Activated CD4-positive, alpha-beta T cell treated with anti-CD3 and anti-CD28 coated beads for 48 hours (primary cell): ENCODE data around the gene DNAJC7.
A peak's percentile ranks its signal among the peaks of the same experiment; 100 is the strongest.
"Not testable (repeated sequence)": the region's sequence is repeated elsewhere in the genome, so short reads cannot be mapped to it uniquely, and the experiment has no call there.

ENCODE experiments used
- DNase-seq: peaks from one replicate; pipeline ENCODE4 v3.0.0-alpha.2; 2020

Gene DNAJC7

GRCh38 chr17:42040818-42041217 lies 23.6 kb upstream of the DNAJC7 start:
- no peak for DNase-seq

- DNase-seq: no peak
Observed at GRCh38 chr17:42039794-42040763, 22.8 kb upstream of the DNAJC7 start.

DNA sequence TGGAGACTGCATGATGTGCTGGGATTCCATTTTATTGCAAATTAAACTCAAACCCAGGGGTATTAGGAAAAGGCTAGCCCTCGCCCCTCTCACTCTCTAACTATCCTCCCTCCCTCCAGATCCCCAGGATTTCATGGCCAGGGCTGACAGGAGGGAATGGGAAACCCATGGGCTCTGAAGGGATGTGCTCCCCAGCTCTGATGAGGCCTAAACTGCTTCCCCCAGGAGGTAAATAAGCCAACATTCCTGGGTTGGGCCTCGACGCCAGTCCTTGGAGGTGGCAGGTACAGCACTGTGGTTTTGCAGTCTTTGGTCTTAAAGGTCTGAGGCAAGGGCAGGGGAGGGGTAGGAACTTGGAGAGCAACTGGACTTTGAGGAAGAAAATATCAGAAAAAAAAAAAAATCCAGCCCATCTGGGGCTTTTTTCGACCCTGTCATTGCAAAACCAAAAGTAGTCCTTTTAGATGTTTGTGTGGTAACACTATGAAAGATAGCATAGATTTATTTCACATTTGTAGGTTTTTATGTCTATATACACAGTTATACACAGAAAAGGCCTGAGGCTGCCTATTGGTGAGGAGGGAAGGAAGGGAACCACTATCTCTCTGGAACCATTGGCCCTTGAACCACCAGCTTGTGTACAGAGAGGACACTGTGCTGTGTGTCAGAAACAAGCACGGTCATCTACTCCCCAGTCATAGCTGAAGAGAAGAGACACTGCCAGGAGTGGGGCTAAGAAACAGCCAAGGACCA lies 21.2 kb upstream of the DNAJC7 start:
- DNase-seq: no peak

DNA sequence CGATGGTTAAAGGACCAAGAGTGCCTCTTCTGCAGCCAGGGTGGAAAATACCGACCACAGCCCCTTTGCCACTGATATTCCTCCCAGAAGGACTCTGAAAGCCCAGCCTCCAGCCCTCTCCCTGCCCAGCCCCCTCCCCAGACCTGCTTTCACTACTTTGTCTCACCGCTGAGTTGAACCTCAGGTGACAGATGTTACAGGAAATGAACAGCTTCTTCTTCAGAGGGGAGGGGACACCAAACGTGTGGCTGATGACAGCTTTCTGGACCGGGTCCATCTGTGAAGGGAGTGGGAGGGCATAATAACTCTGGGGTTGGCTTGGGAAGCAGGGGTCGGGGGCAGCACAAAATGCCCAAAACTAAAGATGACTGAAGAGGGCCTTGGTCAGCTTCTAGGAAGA lies 16.8 kb upstream of the DNAJC7 start:
- DNase-seq: no peak

DNA sequence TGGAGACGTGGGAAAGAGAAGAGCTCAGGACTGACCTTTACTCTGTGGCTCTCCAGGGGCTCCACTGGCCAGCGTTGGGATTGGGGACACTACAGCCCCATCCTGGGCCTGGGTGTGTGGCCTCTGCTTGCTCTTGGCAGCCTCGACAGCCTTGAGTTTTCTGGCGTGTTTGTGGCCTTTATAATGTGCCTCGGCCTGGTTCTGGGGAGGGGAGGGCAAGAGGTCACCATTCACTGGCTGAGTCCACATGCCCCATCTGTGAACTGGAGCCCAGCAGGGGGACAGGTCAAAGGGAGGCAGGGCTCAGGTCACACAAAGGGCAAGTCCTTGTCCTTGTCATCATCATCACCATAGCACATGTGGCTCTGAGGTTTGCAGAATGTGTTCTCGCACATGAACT lies 14.3 kb upstream of the DNAJC7 start:
- DNase-seq: no peak

DNA sequence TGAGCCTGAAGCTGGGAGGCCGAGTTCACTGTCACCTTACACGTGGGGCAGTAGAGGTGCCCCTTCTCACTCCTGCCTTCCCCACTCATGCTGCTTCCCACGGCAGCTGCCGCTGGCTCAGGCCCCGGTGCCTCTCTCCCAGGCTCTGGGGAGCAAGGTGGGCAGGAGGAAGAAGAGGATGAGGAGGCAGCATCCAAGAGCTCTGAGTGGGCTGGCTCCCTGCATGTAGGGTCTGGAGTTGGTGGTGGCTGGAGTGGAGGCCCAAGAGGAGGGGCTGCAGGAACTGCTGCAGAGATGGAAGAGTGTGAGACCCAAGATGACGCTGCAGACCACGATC lies 11.5 kb upstream of the DNAJC7 start:
- DNase-seq: no peak

GRCh38 chr17:42027961-42028790 lies 10.9 kb upstream of the DNAJC7 start:
- no peak for DNase-seq

GRCh38 chr17:42027590-42027889 lies 10.3 kb upstream of the DNAJC7 start:
- no peak for DNase-seq

GRCh38 chr17:42026857-42027589 lies 9.8 kb upstream of the DNAJC7 start:
- no peak for DNase-seq

DNA sequence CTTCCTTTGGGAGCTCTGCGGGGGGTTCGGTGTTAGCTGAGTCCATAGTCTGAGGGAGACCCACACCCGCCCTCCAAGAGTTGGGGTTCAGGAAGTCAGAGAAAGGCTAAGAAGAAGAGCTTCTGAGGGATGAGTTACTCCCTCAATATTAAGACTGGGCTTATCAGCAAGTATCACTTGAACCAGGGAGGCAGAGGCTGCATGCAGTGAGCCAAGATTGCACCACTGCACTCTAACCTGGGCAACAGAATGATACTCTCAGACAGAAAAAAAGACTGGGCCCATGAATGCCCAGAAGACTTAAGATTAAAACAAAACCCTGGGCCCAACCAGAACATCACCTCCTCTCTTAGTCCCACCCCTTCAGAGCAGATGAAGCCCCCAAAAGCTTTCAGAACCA lies 8.7 kb upstream of the DNAJC7 start:
- DNase-seq: no peak

- DNase-seq: no peak
Observed at GRCh38 chr17:42025191-42025579, 7.9 kb upstream of the DNAJC7 start.

DNA sequence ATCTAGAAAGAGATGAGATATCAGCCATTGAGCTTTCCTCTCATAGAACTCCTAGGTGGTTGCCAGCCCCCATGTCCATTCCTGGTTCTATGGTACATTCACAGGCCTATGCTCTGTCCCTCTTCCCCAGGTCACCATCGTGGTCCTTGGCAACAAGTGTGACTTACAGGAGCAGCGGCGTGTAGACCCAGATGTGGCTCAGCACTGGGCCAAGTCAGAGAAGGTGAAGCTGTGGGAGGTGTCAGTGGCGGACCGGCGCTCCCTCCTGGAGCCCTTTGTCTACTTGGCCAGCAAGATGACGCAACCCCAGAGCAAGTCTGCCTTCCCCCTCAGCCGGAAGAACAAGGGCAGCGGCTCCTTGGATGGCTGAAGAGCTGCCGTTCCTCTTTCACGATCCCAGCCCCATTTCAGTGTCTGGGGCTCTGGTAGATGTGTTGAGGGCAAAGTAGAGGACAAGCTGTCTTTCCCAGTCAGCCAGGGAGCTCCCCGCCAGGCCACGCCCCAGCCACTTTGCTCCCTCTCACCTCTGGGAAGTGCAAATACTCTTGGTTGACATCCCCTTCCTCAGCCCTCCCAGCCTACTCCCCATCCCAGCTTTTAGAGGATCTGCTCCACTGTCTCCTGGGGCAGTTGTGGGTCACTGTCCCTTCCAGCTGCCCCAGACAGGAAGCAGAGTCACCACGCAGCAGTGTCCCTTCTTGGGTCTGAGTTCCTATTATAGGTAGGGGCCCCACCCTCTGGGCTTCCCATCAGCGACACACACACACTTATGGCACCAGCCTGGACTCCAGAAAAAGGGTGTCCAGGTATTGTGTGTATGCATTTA lies 6.5 kb upstream of the DNAJC7 start:
- no peak for DNase-seq

DNA sequence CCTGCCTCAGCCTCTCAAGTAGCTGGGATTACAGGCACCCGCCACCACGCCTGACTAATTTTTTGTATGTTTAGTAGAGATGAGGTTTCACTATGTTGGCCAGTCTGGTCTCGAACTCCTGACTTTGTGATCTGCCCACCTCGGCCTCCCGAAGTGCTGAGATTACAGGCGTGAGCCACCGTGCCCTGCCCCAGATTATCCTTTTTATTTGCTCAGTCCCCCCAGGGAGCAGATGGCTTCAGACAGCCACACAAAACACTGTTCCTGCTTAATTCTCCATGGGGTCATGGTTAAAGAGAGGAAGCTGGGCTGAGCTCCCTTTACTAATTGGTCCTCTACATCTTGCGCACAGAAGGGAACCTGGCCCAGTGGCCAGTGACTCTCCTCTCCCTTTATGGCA lies 3.6 kb upstream of the DNAJC7 start:
- DNase-seq: not testable (repeated sequence)

DNA sequence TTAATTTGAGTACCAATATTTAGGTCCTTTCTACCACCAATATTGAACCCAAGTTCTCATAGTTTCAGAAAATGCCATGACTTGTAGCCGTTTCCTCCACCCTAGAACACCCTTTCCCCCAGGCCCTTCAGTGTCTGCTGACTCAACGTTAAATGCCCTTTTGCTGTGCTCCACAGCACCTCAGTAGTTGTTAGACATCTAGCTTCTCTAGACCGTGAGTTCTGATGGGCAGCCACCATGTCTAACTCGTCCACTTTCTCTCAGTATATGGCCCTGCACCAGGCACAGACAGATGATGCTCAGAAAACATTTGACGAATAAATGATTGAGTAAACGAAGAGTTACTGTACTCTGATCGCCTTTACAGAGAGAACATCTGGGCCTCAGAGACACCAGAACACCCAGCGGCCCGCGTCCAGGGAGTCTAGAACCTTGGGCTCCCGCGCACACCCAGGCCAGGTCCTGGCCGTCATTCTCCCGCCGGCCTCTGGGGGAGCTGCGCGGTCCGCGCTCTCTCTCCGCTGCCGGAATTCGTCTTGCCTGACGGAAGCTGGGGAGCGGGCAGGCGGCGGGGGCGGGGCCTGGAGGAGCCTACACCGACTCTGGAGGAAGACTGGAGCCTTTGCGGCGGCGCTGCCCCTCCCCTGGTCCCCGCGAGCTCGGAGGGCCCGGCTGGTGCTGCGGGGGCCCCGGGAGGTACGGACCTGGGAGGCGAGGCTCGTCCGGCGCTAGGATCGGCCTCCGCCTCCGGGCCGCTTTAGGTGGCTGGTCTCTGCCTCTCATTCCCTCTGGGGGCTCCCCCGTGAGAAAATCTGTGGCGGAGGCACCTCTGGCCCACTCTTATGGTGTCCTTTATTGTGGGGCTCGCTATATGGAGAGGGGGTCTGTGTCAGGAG lies 2.5 kb upstream of the DNAJC7 start, which contains the start of gene NKIRAS2:
Gene NKIRAS2, plus strand, starts transcription at position 582 of the 896 bp plus-strand sequence. CDS start 1,488 bp downstream, outside the sequence.
- DNase-seq: peak; percentile 97

DNA sequence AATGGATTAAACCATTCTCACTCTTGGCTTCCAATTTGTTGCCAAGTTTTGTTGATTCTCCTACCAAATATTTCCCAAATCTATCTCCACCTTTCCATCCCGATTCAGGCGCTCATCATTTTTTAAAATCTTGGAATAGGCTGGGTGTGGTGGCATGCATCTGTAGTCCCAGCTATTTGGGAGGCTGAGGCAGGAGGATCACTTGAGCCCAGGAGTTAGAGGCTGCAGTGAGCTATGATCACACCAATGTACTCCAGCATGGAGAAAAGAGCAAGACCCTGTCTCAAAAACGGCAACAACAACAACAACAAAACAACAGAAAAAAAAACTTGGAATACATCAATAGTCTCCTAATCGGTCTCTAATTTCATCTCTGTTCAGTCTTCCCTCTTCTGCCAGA lies 1.7 kb upstream of the DNAJC7 start:
- no peak for DNase-seq

DNA sequence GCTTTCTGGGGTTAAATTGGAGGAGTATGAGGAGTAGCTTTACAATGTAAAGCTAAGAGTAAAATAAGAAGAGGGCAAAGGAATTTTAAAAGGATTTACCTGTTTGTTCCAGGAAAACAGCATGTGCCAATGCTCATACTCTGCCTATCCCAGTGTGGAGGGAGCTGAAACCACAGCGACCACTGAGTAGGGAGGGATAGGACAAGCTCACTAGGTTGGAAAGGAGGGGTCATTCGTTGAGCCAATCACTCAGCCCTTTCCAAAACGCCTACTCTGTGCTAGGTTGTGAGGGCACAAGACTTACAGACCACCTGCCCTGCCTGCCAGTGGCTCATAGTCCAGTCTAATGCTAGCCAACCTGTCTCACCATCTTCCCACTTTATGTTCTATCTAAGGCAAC lies 1.1 kb upstream of the DNAJC7 start:
- no peak for DNase-seq

- DNase-seq: peak; percentile 50
Observed at GRCh38 chr17:42017866-42018200, 594 bp upstream of the DNAJC7 start.

DNA sequence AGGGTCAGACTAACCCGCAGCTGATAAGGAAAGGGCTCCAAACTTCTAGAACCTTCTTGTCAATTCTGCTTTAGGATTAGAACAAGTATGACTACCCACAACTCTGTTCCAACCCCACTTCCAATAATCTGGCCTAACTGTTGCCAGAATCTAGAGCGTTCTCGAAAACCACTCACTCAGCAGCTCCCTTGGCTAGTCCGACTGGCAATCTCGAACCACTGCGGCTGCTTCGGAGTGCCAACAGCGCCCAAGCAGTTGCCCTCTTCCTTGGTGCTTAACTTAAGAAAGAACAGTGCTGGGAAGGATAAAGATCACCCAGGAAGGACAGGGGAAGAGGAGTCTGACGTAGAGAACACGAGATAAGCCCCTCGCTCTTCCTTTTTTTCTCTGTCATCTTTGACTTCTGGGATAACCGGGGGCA lies 818 bp downstream of the DNAJC7 start:
- DNase-seq: peak; percentile 32

DNA sequence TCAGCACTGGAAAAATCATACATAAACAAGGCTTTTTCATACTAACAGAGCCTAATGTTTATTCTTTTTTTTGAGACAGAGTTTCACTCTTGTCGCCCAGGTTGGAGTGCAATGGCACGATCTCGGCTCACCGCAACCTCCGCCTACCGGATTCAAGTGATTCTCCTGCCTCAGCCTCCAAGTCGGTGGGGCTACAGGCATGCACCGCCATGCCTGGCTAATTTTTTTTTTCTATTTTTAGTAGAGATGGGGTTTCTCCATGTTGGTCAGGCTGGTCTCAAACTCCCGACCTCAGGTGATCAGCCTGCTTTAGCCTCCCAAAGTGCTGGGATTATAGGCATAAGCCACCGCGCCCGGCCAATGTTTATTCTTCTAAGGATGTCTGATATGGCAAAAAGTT lies 3.5 kb downstream of the DNAJC7 start:
- not testable (repeated sequence) for DNase-seq

GRCh38 chr17:42012363-42012762 lies 4.9 kb downstream of the DNAJC7 start:
- not testable (repeated sequence) for DNase-seq
